ENCODE measurements around the gene GYS1. TPM values are rescaled to one million over a fixed set of nuclear protein-coding genes. Genes with fewer than 3 reads are reported as not detected.
"Not testable (repeated sequence)": the region's sequence is repeated elsewhere in the genome, so short reads cannot be mapped to it uniquely, and the experiment has no call there.

GYS1 gene
- total RNA-seq, 4 donors from 2014 or later = 26.4 to 42.0 (median 31.6) TPM

GRCh38 chr19:48928164-48929025, 64.7 kb downstream of the GYS1 start:
- no peaks in the 10 kb centered on the region for H3K27me3 ChIP-seq
- no peak overlapping the region for H3K4me3 ChIP-seq
- H3K27ac ChIP-seq = no peak overlapping the region
- no peaks in the 10 kb centered on the region for H3K36me3 ChIP-seq
- no peaks in the 10 kb centered on the region for H3K9me3 ChIP-seq
- H3K4me1 ChIP-seq = peaks cover 14% of the 10 kb centered on the region
- TF ChIP-seq POLR2AphosphoS5 (IDR thresholded peaks at IDR 0.05) (no peak), EP300 (IDR thresholded peaks at IDR 0.05) (no peak), CTCF (IDR thresholded peaks at IDR 0.05) (no peak), POLR2A (IDR thresholded peaks at IDR 0.05) (no peak)
- no peak for DNase-seq (ENCODE audit: low spot score in 2 of 2)
- WGBS = 70% methylated on average over 15 of the region's 15 CpGs

GRCh38 chr19:48927692-48928091, 65.4 kb downstream of the GYS1 start:
- H3K27ac ChIP-seq; H3K27me3 ChIP-seq; DNase-seq (ENCODE audit: low spot score in 2 of 2); H3K9me3 ChIP-seq; H3K4me3 ChIP-seq; H3K36me3 ChIP-seq; H3K4me1 ChIP-seq: not testable (repeated sequence)
- WGBS = 78% methylated on average over 16 of the region's 17 CpGs

- H3K4me3 ChIP-seq = no peak overlapping the region
- peaks cover 7% of the 10 kb centered on the region for H3K4me1 ChIP-seq
- no peak for DNase-seq (ENCODE audit: low spot score in 2 of 2)
- 11% methylated on average over 10 of the region's 10 CpGs for WGBS
- peaks cover 13% of the 10 kb centered on the region for H3K36me3 ChIP-seq
- no peak for TF ChIP-seq POLR2AphosphoS5 (IDR thresholded peaks at IDR 0.05)
- TF ChIP-seq EP300 (IDR thresholded peaks at IDR 0.05) = no peak
- no peak for TF ChIP-seq CTCF (IDR thresholded peaks at IDR 0.05)
- no peak for TF ChIP-seq POLR2A (IDR thresholded peaks at IDR 0.05)
- no peak overlapping the region for H3K27ac ChIP-seq
- no peaks in the 10 kb centered on the region for H3K27me3 ChIP-seq
- H3K9me3 ChIP-seq = no peaks in the 10 kb centered on the region
Observed at GRCh38 chr19:48926909-48927308, 66.2 kb downstream of the GYS1 start.

GRCh38 chr19:48925890-48926289, 67.2 kb downstream of the GYS1 start:
- H3K36me3 ChIP-seq = peaks cover 23% of the 10 kb centered on the region
- H3K9me3 ChIP-seq; DNase-seq (ENCODE audit: low spot score in 2 of 2); H3K27ac ChIP-seq; H3K27me3 ChIP-seq; H3K4me3 ChIP-seq; H3K4me1 ChIP-seq: not testable (repeated sequence)
- WGBS = 78% methylated on average over 8 of the region's 8 CpGs

- 85% methylated on average over 11 of the region's 11 CpGs for WGBS
- H3K9me3 ChIP-seq = no peaks in the 10 kb centered on the region
- TF ChIP-seq CTCF (IDR thresholded peaks at IDR 0.05) (no peak), EP300 (IDR thresholded peaks at IDR 0.05) (no peak), POLR2A (IDR thresholded peaks at IDR 0.05) (no peak), POLR2AphosphoS5 (IDR thresholded peaks at IDR 0.05) (no peak)
- H3K4me1 ChIP-seq = peaks cover 7% of the 10 kb centered on the region
- DNase-seq (ENCODE audit: low spot score in 2 of 2) = no peak
- no peaks in the 10 kb centered on the region for H3K27me3 ChIP-seq
- peaks cover 29% of the 10 kb centered on the region for H3K36me3 ChIP-seq
- no peak overlapping the region for H3K27ac ChIP-seq
- no peak overlapping the region for H3K4me3 ChIP-seq
Observed at GRCh38 chr19:48925240-48925843, 67.8 kb downstream of the GYS1 start.

Data from suprapubic skin (tissue), 4 donors.